C1 segment of cervical spinal cord (tissue), 14 donors: ENCODE results near the gene SNED1.
A peak's percentile ranks its signal among the peaks of the same experiment; 100 is the strongest.

Experiments
- DNase-seq, 14 donors: peaks; one replicate each; lab custom pipeline; 2025; lab: John Stamatoyannopoulos, UW

Gene SNED1

GRCh38 chr2:241066893-241067341 lies 68.5 kb downstream of the SNED1 start:
- DNase-seq, result no peak

GRCh38 chr2:241067501-241068135 lies 69.2 kb downstream of the SNED1 start:
- no peak for DNase-seq

DNA sequence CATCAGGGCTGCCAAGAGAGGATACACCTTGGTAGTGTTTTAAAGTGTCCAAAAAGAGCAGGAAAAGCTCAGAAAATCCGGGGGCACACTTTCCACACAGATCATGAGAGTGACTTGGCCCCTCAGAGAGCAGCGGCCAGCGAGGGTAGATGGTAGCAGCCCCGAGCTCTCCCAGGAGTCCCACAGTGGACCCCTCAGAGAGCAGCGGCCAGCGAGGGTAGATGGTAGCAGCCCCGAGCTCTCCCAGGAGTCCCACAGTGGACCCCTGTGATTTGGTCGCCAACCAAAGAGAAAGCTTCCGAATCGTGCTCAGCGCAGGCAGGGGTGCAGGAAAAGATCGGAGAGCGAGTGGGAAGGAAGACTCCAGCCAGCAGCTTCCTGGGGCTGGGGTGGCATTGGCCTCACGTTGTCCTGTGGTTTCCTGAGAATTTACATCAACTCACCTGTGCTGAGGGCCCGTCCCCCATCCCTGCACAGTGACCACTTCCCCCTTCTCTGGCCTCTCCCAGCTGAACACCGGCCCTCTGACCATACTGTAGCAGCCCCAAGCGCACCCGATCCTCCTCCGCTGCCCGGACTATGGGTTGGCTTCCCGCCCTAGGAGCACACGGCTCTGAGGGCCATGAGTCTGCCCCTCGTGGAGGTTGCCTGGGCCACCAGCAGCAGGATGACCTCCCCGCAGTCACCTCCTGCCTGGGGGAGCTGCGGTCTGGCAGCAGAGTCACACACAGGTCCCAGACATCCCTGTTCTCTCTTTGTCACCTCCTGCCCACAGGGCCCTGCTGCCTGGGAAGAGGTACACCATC lies 69.9 kb downstream of the SNED1 start:
- no peak for DNase-seq

DNA sequence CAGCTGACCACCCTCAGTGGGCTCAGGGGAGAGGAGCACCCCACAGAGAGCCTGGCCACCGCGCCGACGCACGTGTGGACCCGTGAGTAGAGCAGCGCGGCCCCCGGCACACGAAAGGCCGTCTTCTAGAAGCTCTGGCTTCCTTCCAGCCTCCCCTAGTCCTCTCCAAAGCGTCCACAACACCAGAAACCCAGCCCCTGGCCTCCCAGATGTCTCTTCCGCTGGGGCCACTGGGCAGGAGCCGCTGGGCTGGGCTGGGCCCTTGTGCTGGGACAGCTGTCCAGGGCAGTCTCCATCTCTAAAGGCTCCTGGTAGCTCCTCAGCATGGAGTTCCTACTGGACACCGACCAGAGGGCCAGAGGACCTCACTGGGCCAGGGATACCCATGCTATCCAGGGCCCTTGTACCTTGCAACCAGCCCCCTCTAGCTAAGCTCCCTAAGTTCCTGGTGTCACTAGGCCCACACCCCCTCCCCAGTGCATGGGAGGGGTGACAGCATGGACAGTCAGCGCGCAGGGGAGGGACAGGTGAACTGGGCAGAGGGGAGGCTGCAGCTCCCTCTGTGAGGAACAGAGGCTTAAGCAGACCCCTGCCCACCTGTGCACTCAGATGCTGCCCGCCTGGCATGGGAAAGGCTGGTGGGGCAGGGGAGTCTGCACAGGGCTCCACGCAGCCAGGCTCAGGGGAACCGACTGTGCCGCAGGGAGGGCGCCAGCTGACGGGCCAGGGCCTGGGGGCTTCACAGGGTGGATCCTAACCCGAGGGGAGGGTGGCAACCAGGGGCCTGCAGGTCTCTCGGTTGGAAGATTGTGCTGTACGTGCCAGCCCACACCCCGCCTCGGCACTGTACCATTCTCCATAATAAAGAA lies 70.8 kb downstream of the SNED1 start:
- DNase-seq, result no peak

GRCh38 chr2:241069821-241070281 lies 71.4 kb downstream of the SNED1 start:
- peak in 1 of 14 donors; percentile 41 for DNase-seq

DNA sequence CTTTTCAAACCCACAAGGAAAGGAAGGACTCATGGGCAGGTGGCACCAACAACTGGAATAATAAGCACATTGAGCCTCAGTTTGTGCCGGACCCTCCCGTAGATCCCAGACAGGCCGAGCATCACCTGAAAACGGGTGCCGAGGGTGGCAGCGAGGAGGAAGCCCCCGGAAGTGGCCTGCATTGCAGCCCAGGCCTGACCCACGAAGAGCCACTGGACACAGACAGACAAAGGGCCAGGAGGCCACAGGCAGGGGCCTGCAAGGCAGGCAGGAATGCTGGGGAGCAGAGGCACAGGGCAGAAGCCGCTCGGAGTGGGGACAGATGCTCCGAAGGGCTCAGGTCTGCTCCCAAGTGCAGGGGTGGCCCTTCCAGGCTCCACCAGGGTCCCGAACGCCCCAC lies 71.9 kb downstream of the SNED1 start:
- no peak for DNase-seq

DNA sequence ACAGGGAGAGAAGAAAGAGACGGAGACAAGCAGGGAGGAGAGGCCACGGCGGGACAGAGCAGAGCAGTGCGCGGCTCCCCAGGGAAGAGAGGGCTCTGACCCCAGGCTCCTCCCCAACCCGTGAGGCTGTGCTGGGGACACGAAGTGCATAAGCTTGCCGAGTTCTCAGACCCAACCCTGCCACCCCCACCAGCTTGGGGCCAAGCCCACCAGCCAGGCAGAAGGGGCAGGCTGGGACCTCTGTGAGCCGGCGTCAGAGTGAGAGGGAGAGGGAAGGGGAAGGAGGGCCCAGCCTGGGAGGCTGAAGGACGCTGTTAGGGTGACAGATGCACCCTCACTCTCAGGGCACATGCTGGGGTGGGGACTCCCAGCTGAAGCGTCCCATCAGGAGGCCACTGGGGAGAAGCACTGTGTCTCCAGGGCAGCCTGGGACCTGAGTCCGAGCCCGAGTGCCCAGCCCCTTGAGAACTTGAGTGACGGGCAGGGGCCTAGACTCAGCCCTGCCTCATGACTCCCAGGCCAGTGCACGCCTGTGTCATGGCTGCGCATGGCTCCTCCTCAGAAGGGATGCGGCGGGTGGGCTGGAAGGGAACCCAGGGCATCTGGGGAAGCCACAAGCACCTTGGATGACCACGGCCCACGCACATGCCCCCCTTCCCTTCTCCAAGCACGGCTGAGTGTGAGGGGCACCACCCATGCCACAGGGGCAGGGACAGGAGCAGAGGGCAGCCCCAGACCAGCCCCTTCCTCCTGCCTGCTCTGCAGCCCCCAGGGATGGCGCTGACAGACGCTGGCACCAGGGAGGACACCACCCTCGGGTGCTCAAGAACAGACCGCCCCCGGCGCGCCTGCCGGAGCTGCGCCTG lies 72.6 kb downstream of the SNED1 start:
- DNase-seq, result no peak

DNA sequence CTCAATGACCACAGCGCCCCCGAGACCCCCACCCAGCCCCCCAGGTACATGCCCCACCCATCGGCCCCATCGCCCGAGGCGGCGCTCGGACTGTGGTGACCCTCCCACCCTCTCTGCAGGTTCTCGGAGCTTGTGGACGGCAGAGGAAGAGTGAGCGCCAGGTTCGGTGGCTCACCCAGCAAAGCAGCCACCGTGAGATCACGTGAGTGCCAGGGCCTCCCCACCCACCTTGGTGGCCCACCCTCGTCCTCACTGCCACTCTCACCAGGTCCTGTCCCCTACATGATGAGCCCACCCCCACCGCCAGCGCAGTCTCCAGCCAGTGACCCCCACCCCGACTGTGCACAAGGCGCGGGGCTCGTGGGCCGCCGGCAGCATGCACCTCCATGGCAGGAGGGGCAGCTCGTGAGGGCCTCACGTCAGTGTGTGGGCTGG lies 73.3 kb downstream of the SNED1 start:
- DNase-seq, result no peak

- DNase-seq, result no peak
Observed at GRCh38 chr2:241072151-241072550, 73.7 kb downstream of the SNED1 start.

GRCh38 chr2:241072553-241073165 lies 74.2 kb downstream of the SNED1 start:
- no peak for DNase-seq

- no peak for DNase-seq
Observed at GRCh38 chr2:241073166-241074064, 75.0 kb downstream of the SNED1 start.

DNA sequence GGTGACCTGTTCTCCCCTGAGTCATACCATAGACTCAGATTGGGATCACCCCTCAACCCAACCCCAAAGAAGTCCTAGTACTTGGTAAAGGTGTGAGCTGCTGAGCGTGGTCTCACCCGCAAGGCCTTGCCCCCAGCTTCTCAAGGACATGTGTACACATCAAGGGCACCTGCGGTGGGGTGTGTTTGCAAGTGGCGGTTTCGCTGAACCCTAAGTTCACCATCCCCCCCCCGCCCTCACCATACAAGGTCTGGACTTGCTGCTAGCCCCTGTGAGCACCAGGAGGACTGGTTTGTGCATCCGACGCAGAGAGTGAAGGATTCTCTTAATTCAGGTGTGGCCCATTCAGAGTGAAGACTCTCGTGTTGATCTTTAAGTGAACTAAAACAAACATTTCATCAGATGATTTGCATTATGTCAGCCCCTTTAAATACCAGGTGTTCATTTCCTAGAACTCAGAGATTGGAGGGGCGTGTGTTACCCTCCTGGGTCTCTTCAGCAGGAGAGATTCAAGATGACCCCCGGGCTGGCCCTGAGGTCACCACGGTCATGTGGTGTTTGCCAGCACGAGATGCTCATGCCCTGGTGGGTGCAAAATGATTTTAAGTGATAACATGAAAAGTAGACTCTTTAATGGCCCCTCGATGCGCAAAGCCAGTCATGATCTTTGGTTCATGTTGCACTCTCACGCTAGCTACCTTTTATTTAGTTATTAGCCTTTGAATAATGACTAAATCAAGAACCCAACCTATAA lies 75.8 kb downstream of the SNED1 start:
- no peak for DNase-seq

GRCh38 chr2:241074901-241075540 lies 76.6 kb downstream of the SNED1 start:
- no peak for DNase-seq

DNA sequence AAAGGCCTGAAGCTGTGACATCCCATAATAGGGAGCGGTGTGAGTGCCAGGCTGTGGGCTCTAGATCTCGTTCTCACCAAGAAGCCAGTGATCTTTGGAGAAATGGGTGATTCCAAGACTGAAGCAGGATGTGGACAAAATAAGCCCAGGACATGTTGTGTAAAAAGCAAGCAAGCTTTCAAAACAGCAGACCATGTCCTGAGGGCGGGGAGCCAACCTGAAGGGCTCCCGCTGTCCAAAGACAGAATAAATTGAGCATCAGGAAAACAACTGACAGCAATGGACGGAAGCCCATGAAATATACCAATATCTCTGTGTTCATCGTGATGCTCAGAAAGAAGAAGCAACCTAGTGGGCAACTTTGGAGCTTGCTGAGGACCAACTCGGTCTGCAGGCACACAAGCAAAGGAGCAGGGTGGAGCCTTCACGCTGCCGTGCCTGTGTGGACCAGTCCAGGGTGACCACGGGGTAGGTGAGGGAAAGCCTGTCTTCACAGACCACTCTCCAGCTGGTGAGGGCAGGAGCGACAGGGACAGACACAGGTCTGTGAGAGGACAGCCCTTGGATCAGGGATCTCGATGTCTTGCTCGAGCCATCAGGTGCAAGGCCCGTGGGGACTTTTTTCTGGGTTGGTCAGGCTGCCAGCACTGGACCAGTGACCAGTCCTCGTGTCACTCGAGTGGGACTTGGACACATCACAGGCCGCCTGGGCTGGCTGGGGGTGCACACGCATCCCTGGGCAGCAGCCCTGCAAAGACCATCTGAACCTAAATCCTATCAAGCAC lies 82.2 kb downstream of the SNED1 start:
- peak in 1 of 14 donors; percentile 51 for DNase-seq

DNA sequence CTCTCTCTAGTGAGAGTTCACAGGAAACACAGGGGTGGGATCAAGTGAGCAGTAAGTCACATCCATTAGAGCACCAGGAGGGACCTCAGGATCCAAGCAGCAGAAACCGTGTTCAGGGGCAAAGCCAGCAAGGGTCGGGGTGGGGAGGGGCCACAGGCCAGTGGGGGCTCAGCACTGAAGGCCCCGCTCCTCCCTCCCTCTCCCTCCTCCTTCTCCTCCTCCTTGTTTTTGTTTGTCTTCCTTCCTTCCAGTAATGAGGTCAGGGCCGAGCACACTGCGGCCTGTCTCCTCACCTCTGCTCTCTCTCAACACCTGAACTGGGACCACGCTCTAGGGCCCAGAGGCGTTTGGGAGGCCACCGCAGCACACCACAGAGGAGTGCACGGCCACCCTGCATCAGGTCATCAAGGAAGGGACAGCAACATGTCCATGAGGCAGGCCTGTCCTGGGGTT lies 82.8 kb downstream of the SNED1 start:
- no peak for DNase-seq

DNA sequence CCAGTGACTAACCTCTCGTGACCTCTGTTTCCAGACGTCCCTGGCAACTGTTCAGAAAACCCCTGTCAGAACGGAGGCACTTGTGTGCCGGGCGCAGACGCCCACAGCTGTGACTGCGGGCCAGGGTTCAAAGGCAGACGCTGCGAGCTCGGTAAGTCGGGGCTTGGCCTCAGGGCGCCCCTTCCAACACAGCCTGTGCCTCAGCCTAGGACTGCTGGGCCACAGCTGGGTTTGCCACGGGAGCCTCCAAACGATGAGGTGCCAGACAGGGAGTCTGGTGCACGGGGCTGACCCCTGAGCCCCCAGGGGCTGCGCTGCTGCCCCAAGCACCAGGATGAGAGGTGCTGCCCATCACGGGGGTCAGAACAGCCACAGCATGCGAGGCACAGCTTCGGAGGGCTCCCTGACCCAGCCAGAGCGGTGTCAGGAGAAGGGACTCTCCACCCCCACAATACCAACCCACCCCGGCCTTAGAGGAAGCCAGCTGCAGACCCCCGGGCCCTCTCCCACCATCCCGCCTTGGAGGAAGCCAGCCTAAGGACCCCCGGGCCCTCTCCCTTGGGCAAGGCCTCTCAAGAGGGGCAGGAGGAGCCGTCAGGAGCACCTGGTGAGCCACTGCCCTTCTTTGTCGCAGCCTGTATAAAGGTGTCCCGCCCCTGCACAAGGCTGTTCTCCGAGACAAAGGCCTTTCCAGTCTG lies 83.4 kb downstream of the SNED1 start:
- DNase-seq, result no peak
